Activated CD4-positive, alpha-beta T cell treated with anti-CD3 and anti-CD28 coated beads, Interleukin-2, amount 50 U/mL, for 1 hour (primary cell): ENCODE data around the gene UBAC2.

Experiments
- DNase-seq: peaks from one replicate; pipeline ENCODE4 v3.0.0-alpha.2; 2020

The UBAC2 gene

GRCh38 chr13:99273128-99273527, 72.5 kb downstream of the UBAC2 start:
- DNase-seq: no peak

- DNase-seq: peak; percentile 31
Observed at GRCh38 chr13:99275093-99275469, 74.4 kb downstream of the UBAC2 start.

- no peak for DNase-seq
Observed at GRCh38 chr13:99276706-99277105, 76.1 kb downstream of the UBAC2 start.

- no peak for DNase-seq
Observed at GRCh38 chr13:99277629-99278028, 77.0 kb downstream of the UBAC2 start.

- DNase-seq: no peak
Observed at GRCh38 chr13:99278200-99278599, 77.5 kb downstream of the UBAC2 start.

- no peak for DNase-seq
Observed at GRCh38 chr13:99278843-99279242, 78.2 kb downstream of the UBAC2 start.

- no peak for DNase-seq
Observed at GRCh38 chr13:99279637-99280036, 79.0 kb downstream of the UBAC2 start.

- no peak for DNase-seq
Observed at GRCh38 chr13:99280166-99280565, 79.5 kb downstream of the UBAC2 start.

- peak; percentile 62 for DNase-seq
Observed at GRCh38 chr13:99281811-99282263, 81.2 kb downstream of the UBAC2 start.

- no peak for DNase-seq
Observed at GRCh38 chr13:99282264-99283231, 81.9 kb downstream of the UBAC2 start.

- DNase-seq: no peak
Observed at GRCh38 chr13:99285432-99286182, 85.0 kb downstream of the UBAC2 start.

- no peak for DNase-seq
Observed at GRCh38 chr13:99287551-99287950, 86.9 kb downstream of the UBAC2 start.

GRCh38 chr13:99288089-99288488, 87.4 kb downstream of the UBAC2 start:
- DNase-seq: no peak

- no peak for DNase-seq
Observed at GRCh38 chr13:99289271-99289670, 88.6 kb downstream of the UBAC2 start.

- no peak for DNase-seq
Observed at GRCh38 chr13:99289674-99290337, 89.2 kb downstream of the UBAC2 start.

- DNase-seq: no peak
Observed at GRCh38 chr13:99290894-99291293, 90.2 kb downstream of the UBAC2 start.

GRCh38 chr13:99293178-99293577, 92.5 kb downstream of the UBAC2 start:
- no peak for DNase-seq

- no peak for DNase-seq
Observed at GRCh38 chr13:99294198-99294597, 93.5 kb downstream of the UBAC2 start.

- DNase-seq: no peak
Observed at GRCh38 chr13:99294958-99295357, 94.3 kb downstream of the UBAC2 start.

- DNase-seq: no peak
Observed at GRCh38 chr13:99295488-99296252, 95.0 kb downstream of the UBAC2 start.

- no peak for DNase-seq
Observed at GRCh38 chr13:99296398-99296797, 95.7 kb downstream of the UBAC2 start.

GRCh38 chr13:99297331-99297730, 96.7 kb downstream of the UBAC2 start:
- DNase-seq: no peak

GRCh38 chr13:99298056-99298455, 97.4 kb downstream of the UBAC2 start:
- DNase-seq: no peak
